Loucy (cell line): Measurements from ENCODE around the gene STAC2.

Experiments used
- H2AFZ ChIP-seq: fragments of 200-600 bp; sonication (generic); 2 replicates; pipeline ENCODE4 v1.6.0; 2016; ENCODE audit warnings: antibody characterized with exemption, mild to moderate bottlenecking, low read length, moderate library complexity
- H3F3A ChIP-seq: fragments of 200-600 bp; 2 replicates; pipeline ENCODE4 v1.6.0; 2016; ENCODE audit warnings: antibody characterized with exemption, low read depth, mild to moderate bottlenecking
- H3K27me3 ChIP-seq: fragments of 200-600 bp; sonication (generic); 2 replicates; pipeline ENCODE4 v1.6.1; 2014; ENCODE audit warnings: low read length, mild to moderate bottlenecking; ENCODE audit not compliant: insufficient read depth, poor library complexity, severe bottlenecking
- H3K36me3 ChIP-seq: fragments of 200-600 bp; sonication (generic); 2 replicates; pipeline ENCODE4 v1.6.1; 2016; ENCODE audit warnings: low read length; ENCODE audit not compliant: insufficient read depth
- H3K4me1 ChIP-seq: fragments of 200-600 bp; sonication (generic); 2 replicates; pipeline ENCODE4 v1.5.1; 2014; ENCODE audit warnings: low read length, mild to moderate bottlenecking; ENCODE audit not compliant: insufficient read depth, poor library complexity, severe bottlenecking
- H3K4me2 ChIP-seq: fragments of 200-600 bp; sonication (generic); 2 replicates; pipeline ENCODE4 v1.6.0; 2014; ENCODE audit warnings: antibody characterized with exemption, low read length, low read depth, mild to moderate bottlenecking; ENCODE audit not compliant: poor library complexity, severe bottlenecking
- H3K4me3 ChIP-seq: fragments of 200-600 bp; sonication (generic); 2 replicates; pipeline ENCODE4 v1.5.1; 2014; ENCODE audit warnings: low read length, mild to moderate bottlenecking, mixed read lengths; ENCODE audit not compliant: poor library complexity, severe bottlenecking
- H3K79me2 ChIP-seq: fragments of 200-600 bp; sonication (generic); 2 replicates; pipeline ENCODE4 v1.6.1; 2014; ENCODE audit warnings: low read length; ENCODE audit not compliant: insufficient read depth
- H3K9ac ChIP-seq: fragments of 200-600 bp; sonication (generic); 2 replicates; pipeline ENCODE4 v1.6.0; 2014; ENCODE audit warnings: mild to moderate bottlenecking, low read depth, low read length, moderate library complexity; ENCODE audit not compliant: poor library complexity, severe bottlenecking
- H3K9me2 ChIP-seq: fragments of 200-600 bp; sonication (generic); replicated peaks from 2 replicates; pipeline ENCODE4 v1.6.1; 2016; ENCODE audit warnings: low read depth, low read length, mixed read lengths
- H3K9me3 ChIP-seq: fragments of 200-600 bp; sonication (generic); 2 replicates; pipeline ENCODE4 v1.6.1; 2014; ENCODE audit warnings: mild to moderate bottlenecking, antibody characterized with exemption, low read length, low read depth; ENCODE audit not compliant: insufficient read depth
- H4K20me1 ChIP-seq: fragments of 200-600 bp; sonication (generic); 2 replicates; pipeline ENCODE4 v1.6.0; 2014; ENCODE audit warnings: antibody characterized with exemption, low read length, mild to moderate bottlenecking; ENCODE audit not compliant: insufficient read depth, poor library complexity, severe bottlenecking
- EZH2phosphoT487 ChIP-seq: fragments of 200-600 bp; IDR thresholded peaks from 2 replicates; pipeline ENCODE4 v1.6.1; 2018; ENCODE audit warnings: antibody characterized with exemption, mild to moderate bottlenecking, moderate library complexity, borderline replicate concordance
- TF ChIP-seq, protein P1 (sequence below): fragments of 200-600 bp; sonication (generic); conservative IDR thresholded peaks from 2 replicates; pipeline ENCODE4 v1.5.1; 2014; ENCODE audit warnings: mild to moderate bottlenecking, antibody characterized with exemption, low read length

Gene STAC2

DNA sequence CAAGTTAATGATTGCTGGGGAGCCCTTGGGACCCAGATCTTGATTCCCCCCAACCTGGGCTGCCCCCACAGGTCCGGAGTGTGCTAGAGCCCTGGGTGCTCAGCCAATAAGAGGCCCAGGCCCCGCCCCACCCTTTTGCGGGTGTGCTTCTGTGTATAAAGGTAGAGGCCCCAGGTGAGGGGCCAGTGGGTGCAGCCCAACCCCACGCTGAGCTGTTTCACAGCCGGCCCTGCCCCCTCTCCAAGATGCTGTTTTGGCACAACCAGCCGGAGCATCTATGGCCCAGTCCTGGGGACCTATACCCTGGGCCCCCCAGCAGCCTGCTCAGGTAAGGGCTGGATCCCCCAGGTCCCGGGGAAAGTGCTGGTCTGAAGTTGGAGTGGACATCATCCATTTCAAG, 11.8 kb upstream of the STAC2 start:
- no peak overlapping the region for H3K4me2 ChIP-seq
- TF ChIP-seq EZH2phosphoT487 = no peak
- TF ChIP-seq, protein P1, sequence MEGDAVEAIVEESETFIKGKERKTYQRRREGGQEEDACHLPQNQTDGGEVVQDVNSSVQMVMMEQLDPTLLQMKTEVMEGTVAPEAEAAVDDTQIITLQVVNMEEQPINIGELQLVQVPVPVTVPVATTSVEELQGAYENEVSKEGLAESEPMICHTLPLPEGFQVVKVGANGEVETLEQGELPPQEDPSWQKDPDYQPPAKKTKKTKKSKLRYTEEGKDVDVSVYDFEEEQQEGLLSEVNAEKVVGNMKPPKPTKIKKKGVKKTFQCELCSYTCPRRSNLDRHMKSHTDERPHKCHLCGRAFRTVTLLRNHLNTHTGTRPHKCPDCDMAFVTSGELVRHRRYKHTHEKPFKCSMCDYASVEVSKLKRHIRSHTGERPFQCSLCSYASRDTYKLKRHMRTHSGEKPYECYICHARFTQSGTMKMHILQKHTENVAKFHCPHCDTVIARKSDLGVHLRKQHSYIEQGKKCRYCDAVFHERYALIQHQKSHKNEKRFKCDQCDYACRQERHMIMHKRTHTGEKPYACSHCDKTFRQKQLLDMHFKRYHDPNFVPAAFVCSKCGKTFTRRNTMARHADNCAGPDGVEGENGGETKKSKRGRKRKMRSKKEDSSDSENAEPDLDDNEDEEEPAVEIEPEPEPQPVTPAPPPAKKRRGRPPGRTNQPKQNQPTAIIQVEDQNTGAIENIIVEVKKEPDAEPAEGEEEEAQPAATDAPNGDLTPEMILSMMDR = no peak

DNA sequence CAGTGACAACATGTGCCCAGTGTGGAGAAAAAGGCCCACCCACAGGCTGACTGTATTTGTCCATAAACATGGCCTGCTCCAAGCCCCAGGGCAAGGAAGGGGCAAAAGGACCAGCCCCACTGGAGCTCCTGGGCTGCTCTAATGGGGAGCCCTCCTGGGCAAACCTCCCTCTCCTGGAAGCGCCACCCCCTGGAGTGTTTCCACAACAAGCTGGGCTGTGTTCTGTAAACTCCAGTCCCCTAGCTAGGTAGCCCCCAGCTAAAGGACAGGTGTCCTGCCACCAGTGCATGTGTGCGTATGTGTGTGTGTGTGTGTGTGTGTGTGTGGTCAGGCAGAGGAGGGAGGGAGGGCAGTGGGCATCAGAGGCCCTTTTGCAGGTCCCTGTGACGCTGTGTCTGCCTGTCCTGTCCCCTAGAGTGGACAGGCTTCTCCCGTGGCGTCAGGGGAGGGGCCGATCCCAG, 11.3 kb upstream of the STAC2 start:
- Histone ChIP-seq H3K4me1 (peaks cover 23% of the 10 kb centered on the region), H3K4me2 (no peak overlapping the region), H3K4me3 (no peak overlapping the region), H2AFZ (no peak overlapping the region), H3K9ac (no peak overlapping the region), H3K27me3 (no peaks in the 10 kb centered on the region), H3K79me2 (no peaks in the 10 kb centered on the region), H3F3A (no peaks in the 10 kb centered on the region), H4K20me1 (no peaks in the 10 kb centered on the region), H3K36me3 (no peaks in the 10 kb centered on the region), H3K9me3 (no peaks in the 10 kb centered on the region), H3K9me2 (no peaks in the 10 kb centered on the region)
- TF ChIP-seq EZH2phosphoT487 = no peak
- TF ChIP-seq, protein P1 = no peak

More for the DNA sequence above, 11.8 kb upstream of the STAC2 start:
- H2AFZ ChIP-seq = no peak overlapping the region
- H3K79me2 ChIP-seq = no peaks in the 10 kb centered on the region
- no peaks in the 10 kb centered on the region for H3K9me2 ChIP-seq
- H3K9ac ChIP-seq = no peak overlapping the region
- H4K20me1 ChIP-seq = no peaks in the 10 kb centered on the region
- no peaks in the 10 kb centered on the region for H3F3A ChIP-seq
- peaks cover 19% of the 10 kb centered on the region for H3K4me1 ChIP-seq
- no peaks in the 10 kb centered on the region for H3K9me3 ChIP-seq
- no peaks in the 10 kb centered on the region for H3K27me3 ChIP-seq
- no peaks in the 10 kb centered on the region for H3K36me3 ChIP-seq
- no peak overlapping the region for H3K4me3 ChIP-seq

DNA sequence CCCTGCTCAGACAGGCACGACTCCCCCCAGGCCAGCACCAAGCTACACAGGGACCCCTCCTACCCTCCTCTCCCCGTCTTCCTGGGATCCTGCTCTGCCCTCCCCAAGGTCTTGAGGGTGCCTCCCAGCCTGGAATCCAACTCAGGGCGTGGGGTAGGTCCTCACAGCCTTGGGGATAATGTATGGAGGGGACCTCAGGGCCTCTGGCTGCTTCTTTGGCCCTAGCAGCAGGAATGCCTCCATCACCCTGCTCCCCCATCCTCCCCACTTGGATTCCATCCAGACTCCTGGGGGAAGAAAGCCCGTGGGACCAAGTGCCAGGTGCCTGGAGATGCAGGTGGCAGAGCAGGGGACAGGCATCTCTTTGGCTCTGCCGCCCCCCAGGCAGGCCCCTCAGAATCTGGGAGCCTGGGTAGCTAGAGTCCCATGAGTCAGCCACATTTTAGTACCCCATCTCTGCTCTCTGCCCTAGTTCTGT, 10.7 kb upstream of the STAC2 start:
- H3F3A ChIP-seq = no peaks in the 10 kb centered on the region
- no peaks in the 10 kb centered on the region for H4K20me1 ChIP-seq
- H3K36me3 ChIP-seq = no peaks in the 10 kb centered on the region
- no peak overlapping the region for H3K9ac ChIP-seq
- H3K9me2 ChIP-seq = no peaks in the 10 kb centered on the region
- H3K9me3 ChIP-seq = no peaks in the 10 kb centered on the region
- H3K79me2 ChIP-seq = no peaks in the 10 kb centered on the region
- no peak overlapping the region for H3K4me2 ChIP-seq
- H3K4me3 ChIP-seq = no peak overlapping the region
- peaks cover 28% of the 10 kb centered on the region for H3K4me1 ChIP-seq
- no peak for TF ChIP-seq EZH2phosphoT487
- TF ChIP-seq, protein P1 = no peak
- no peaks in the 10 kb centered on the region for H3K27me3 ChIP-seq
- no peak overlapping the region for H2AFZ ChIP-seq
